CD4-positive, alpha-beta T cell treated with Interleukin-21 for 1 hour (primary cell): ENCODE data around the gene ZFYVE19.

Experiments
- DNase-seq: peaks from one replicate; pipeline ENCODE4 v3.0.0-alpha.2; 2020

The ZFYVE19 gene

GRCh38 chr15:40807028-40807887 lies at the start of gene ZFYVE19, which contains the start of gene DNAJC17:
Gene ZFYVE19, plus strand, starts transcription at chr15:40807089. Its CDS starts 501 bp downstream, at chr15:40807590.
Gene DNAJC17, minus strand, starts transcription at chr15:40807473. Its CDS starts 27 bp downstream, at chr15:40807446.
- DNase-seq = peak; percentile 95

- DNase-seq = no peak
These were observed 46.9 kb upstream of the ZFYVE19 start for GRCh38 chr15:40759961-40760360.

- peak; percentile 40 for DNase-seq
These were observed 43.7 kb upstream of the ZFYVE19 start for GRCh38 chr15:40762919-40763800.

- peak; percentile 74 for DNase-seq
These were observed 42.9 kb upstream of the ZFYVE19 start, which contains the start of gene GCHFR for GRCh38 chr15:40763801-40764628. Gene GCHFR, plus strand, starts transcription at chr15:40764068. Its CDS starts 113 bp downstream, at chr15:40764181.

- DNase-seq = no peak
These were observed 42.2 kb upstream of the ZFYVE19 start for GRCh38 chr15:40764629-40765103.

GRCh38 chr15:40766194-40766815 lies 40.6 kb upstream of the ZFYVE19 start:
- DNase-seq = no peak

- no peak for DNase-seq
These were observed 39.7 kb upstream of the ZFYVE19 start for GRCh38 chr15:40766906-40767837.

- no peak for DNase-seq
These were observed 38.9 kb upstream of the ZFYVE19 start for GRCh38 chr15:40767838-40768500.

- no peak for DNase-seq
These were observed 38.2 kb upstream of the ZFYVE19 start for GRCh38 chr15:40768521-40769273.

- DNase-seq = peak; percentile 29
These were observed 37.4 kb upstream of the ZFYVE19 start, which contains the start of gene C15orf62 for GRCh38 chr15:40769274-40770146. Gene C15orf62, plus strand, starts transcription at chr15:40769980. Its CDS starts 516 bp downstream, at chr15:40770496.

GRCh38 chr15:40770147-40770721 lies 36.7 kb upstream of the ZFYVE19 start:
- DNase-seq = no peak

GRCh38 chr15:40771242-40771641 lies 35.6 kb upstream of the ZFYVE19 start:
- DNase-seq = no peak

GRCh38 chr15:40772014-40772413 lies 34.9 kb upstream of the ZFYVE19 start:
- no peak for DNase-seq

- no peak for DNase-seq
These were observed 33.4 kb upstream of the ZFYVE19 start for GRCh38 chr15:40773496-40773895.

- DNase-seq = no peak
These were observed 33.0 kb upstream of the ZFYVE19 start for GRCh38 chr15:40773902-40774301.

- DNase-seq = no peak
These were observed 31.9 kb upstream of the ZFYVE19 start for GRCh38 chr15:40775007-40775406.

- DNase-seq = no peak
These were observed 31.0 kb upstream of the ZFYVE19 start for GRCh38 chr15:40775740-40776536.
